G401.6 (cell line): ENCODE results near the gene NCAM1.
"Not testable (repeated sequence)": the region's sequence is repeated elsewhere in the genome, so short reads cannot be mapped to it uniquely, and the experiment has no call there.

Experiments
- FAIRE-seq: peaks from 2 replicates; lab custom pipeline; 2012; peaks lifted over from hg19 to GRCh38; lab: Jason Lieb, UNC

Gene NCAM1

GRCh38 chr11:112961146-112961668 lies at the start of gene NCAM1:
NCAM1 (plus strand) TSS chr11:112961420.
- no peak for FAIRE-seq

GRCh38 chr11:112922606-112923005 lies 38.6 kb upstream of the NCAM1 start:
- FAIRE-seq: no peak

- FAIRE-seq: not testable (repeated sequence)
Measured at GRCh38 chr11:112924836-112925235, 36.4 kb upstream of the NCAM1 start.

- no peak for FAIRE-seq
Measured at GRCh38 chr11:112925516-112926310, 35.5 kb upstream of the NCAM1 start.

- FAIRE-seq: no peak
Measured at GRCh38 chr11:112928136-112928535, 33.1 kb upstream of the NCAM1 start.

GRCh38 chr11:112929432-112929831 lies 31.8 kb upstream of the NCAM1 start:
- FAIRE-seq: no peak

- no peak for FAIRE-seq
Measured at GRCh38 chr11:112931703-112932102, 29.5 kb upstream of the NCAM1 start.

GRCh38 chr11:112932593-112932992 lies 28.6 kb upstream of the NCAM1 start:
- FAIRE-seq: no peak

- no peak for FAIRE-seq
Measured at GRCh38 chr11:112933970-112934369, 27.2 kb upstream of the NCAM1 start.

GRCh38 chr11:112941104-112941503 lies 20.1 kb upstream of the NCAM1 start:
- FAIRE-seq: no peak

- no peak for FAIRE-seq
Measured at GRCh38 chr11:112942966-112943643, 18.1 kb upstream of the NCAM1 start.

GRCh38 chr11:112946866-112947265 lies 14.4 kb upstream of the NCAM1 start:
- FAIRE-seq: no peak

- FAIRE-seq: no peak
Measured at GRCh38 chr11:112949781-112950575, 11.2 kb upstream of the NCAM1 start.

GRCh38 chr11:112958670-112959069 lies 2.5 kb upstream of the NCAM1 start:
- no peak for FAIRE-seq

- no peak for FAIRE-seq
Measured at GRCh38 chr11:112961751-112962578, 745 bp downstream of the NCAM1 start.

- no peak for FAIRE-seq
Measured at GRCh38 chr11:112962579-112963367, 1.6 kb downstream of the NCAM1 start.

- FAIRE-seq: no peak
Measured at GRCh38 chr11:112963368-112963955, 2.2 kb downstream of the NCAM1 start.

GRCh38 chr11:112965656-112966055 lies 4.4 kb downstream of the NCAM1 start:
- FAIRE-seq: no peak

GRCh38 chr11:112966561-112966960 lies 5.3 kb downstream of the NCAM1 start:
- no peak for FAIRE-seq

- no peak for FAIRE-seq
Measured at GRCh38 chr11:112967082-112967481, 5.9 kb downstream of the NCAM1 start.
